Measurements from ENCODE around the gene GLB1L3. TPM values are rescaled to one million over a fixed set of nuclear protein-coding genes. Genes with fewer than 3 reads are reported as not detected.
A peak's percentile ranks its signal among the peaks of the same experiment; 100 is the strongest.

GLB1L3 gene
- total RNA-seq, 1 donor from 2014 or later, result not detected

- peaks cover 5% of the 10 kb centered on the region for H3K27me3 Mint-ChIP-seq
- no peak for DNase-seq (ENCODE audit: extremely low spot score, unreplicated experiment)
- no peaks in the 10 kb centered on the region for H3K4me1 Mint-ChIP-seq (ENCODE audit: unreplicated experiment)
- H3K36me3 Mint-ChIP-seq, result peaks cover 4% of the 10 kb centered on the region
- no peak overlapping the region for H3K27ac Mint-ChIP-seq
- H3K9me3 Mint-ChIP-seq, result no peaks in the 10 kb centered on the region
- TF ChIP-seq CTCF (conservative IDR thresholded peaks at IDR 0.05), result no peak
- no peak overlapping the region for H3K4me3 Mint-ChIP-seq
Observed at GRCh38 chr11:134356656-134357544, 80.7 kb downstream of the GLB1L3 start.

GRCh38 chr11:134357545-134357839, 81.3 kb downstream of the GLB1L3 start:
- no peak for DNase-seq (ENCODE audit: extremely low spot score, unreplicated experiment)
- H3K27ac Mint-ChIP-seq, result no peak overlapping the region
- H3K4me1 Mint-ChIP-seq (ENCODE audit: unreplicated experiment), result no peaks in the 10 kb centered on the region
- no peak for TF ChIP-seq CTCF (conservative IDR thresholded peaks at IDR 0.05)
- peaks cover 4% of the 10 kb centered on the region for H3K36me3 Mint-ChIP-seq
- H3K9me3 Mint-ChIP-seq, result no peaks in the 10 kb centered on the region
- H3K4me3 Mint-ChIP-seq, result no peak overlapping the region
- peaks cover 5% of the 10 kb centered on the region for H3K27me3 Mint-ChIP-seq

GRCh38 chr11:134358165-134358855, 82.1 kb downstream of the GLB1L3 start:
- no peak for DNase-seq (ENCODE audit: extremely low spot score, unreplicated experiment)
- H3K27ac Mint-ChIP-seq, result no peak overlapping the region
- no peak for TF ChIP-seq CTCF (conservative IDR thresholded peaks at IDR 0.05)
- no peaks in the 10 kb centered on the region for H3K9me3 Mint-ChIP-seq
- peaks cover 5% of the 10 kb centered on the region for H3K27me3 Mint-ChIP-seq
- H3K4me3 Mint-ChIP-seq, result no peak overlapping the region
- H3K4me1 Mint-ChIP-seq (ENCODE audit: unreplicated experiment), result no peaks in the 10 kb centered on the region
- H3K36me3 Mint-ChIP-seq, result peaks cover 3% of the 10 kb centered on the region

GRCh38 chr11:134358856-134359490, 82.8 kb downstream of the GLB1L3 start:
- no peak for DNase-seq (ENCODE audit: extremely low spot score, unreplicated experiment)
- Mint-ChIP-seq H3K27me3 (peaks cover 5% of the 10 kb centered on the region), H3K4me1 (ENCODE audit: unreplicated experiment) (no peaks in the 10 kb centered on the region), H3K36me3 (no peaks in the 10 kb centered on the region), H3K4me3 (no peak overlapping the region), H3K27ac (no peak overlapping the region), H3K9me3 (no peaks in the 10 kb centered on the region)
- TF ChIP-seq CTCF (conservative IDR thresholded peaks at IDR 0.05), result no peak

- no peak for TF ChIP-seq CTCF (conservative IDR thresholded peaks at IDR 0.05)
- H3K27ac Mint-ChIP-seq, result peak overlapping the region; percentile 6
Observed at GRCh38 chr11:134359646-134360045, 83.5 kb downstream of the GLB1L3 start.

More at GRCh38 chr11:134359646-134360045, 83.5 kb downstream of the GLB1L3 start:
- Mint-ChIP-seq H3K4me1 (ENCODE audit: unreplicated experiment) (no peaks in the 10 kb centered on the region), H3K27me3 (peaks cover 5% of the 10 kb centered on the region), H3K36me3 (no peaks in the 10 kb centered on the region), H3K9me3 (no peaks in the 10 kb centered on the region), H3K4me3 (no peak overlapping the region)
- DNase-seq (ENCODE audit: extremely low spot score, unreplicated experiment), result no peak

Measured in type B pancreatic cell (in vitro differentiated cells).